SK-N-SH (cell line): ENCODE measurements around the gene TRIM51. TPM values are rescaled to one million over a fixed set of nuclear protein-coding genes. Genes with fewer than 3 reads are reported as not detected.
"Not testable (repeated sequence)": the region's sequence is repeated elsewhere in the genome, so short reads cannot be mapped to it uniquely, and the experiment has no call there.

ENCODE experiments used
- CTCF ChIA-PET: fragments of 300-600, 350-600 bp; formaldehyde crosslinking; extraction: SDS; loops from one replicate; lab custom pipeline; 2021; lab: Yijun Ruan, JAX
- POLR2A ChIA-PET: fragments of 350-600 bp; sonication (Branson Sonifier 250); formaldehyde crosslinking; extraction: SDS; loops from one replicate; lab custom pipeline; 2020; ENCODE audit warnings: antibody characterized with exemption, inconsistent platforms; lab: Yijun Ruan, JAX
- DNase-seq: peaks from one replicate; pipeline ENCODE4 v3.0.0; 2012
- H2AFZ ChIP-seq: fragments of 200-600 bp; sonication (generic); 2 replicates; pipeline ENCODE4 v1.8.1; 2016; ENCODE audit warnings: antibody characterized with exemption, mild to moderate bottlenecking, low read depth
- H3F3A ChIP-seq: fragments of 200-600 bp; sonication (generic); replicated peaks from 2 replicates; pipeline ENCODE3; 2016; ENCODE audit warnings: antibody characterized with exemption, mild to moderate bottlenecking; ENCODE audit not compliant: insufficient read depth
- H3K27ac ChIP-seq, 2 experiments: fragments of 200-500 bp in 1 of 2; fragments of 200-600 bp in 1 of 2; sonication (Bioruptor generic) in 1 of 2; sonication (generic), shearing (Covaris generic) in 1 of 2; 2 replicates each; pipeline versions ENCODE4 v1.5.1 to v1.6.1; 2014 to 2016; ENCODE audit warnings: low read depth in 2 of 2, inconsistent platforms in 1 of 2, low read length in 1 of 2, mild to moderate bottlenecking in 1 of 2, mixed read lengths in 1 of 2
- H3K27me3 ChIP-seq: fragments of 200-600 bp; sonication (generic), shearing (Covaris generic); 2 replicates; pipeline ENCODE4 v1.6.1; 2016; ENCODE audit warnings: mixed run types; ENCODE audit not compliant: insufficient read depth
- H3K36me3 ChIP-seq, 2 experiments: fragments of 200-500 bp in 1 of 2; fragments of 200-600 bp in 1 of 2; sonication (Bioruptor generic) in 1 of 2; sonication (generic) in 1 of 2; replicated peaks in 1 of 2; 2 replicates each; pipeline versions ENCODE3 to v1.5.1; 2014 to 2016; ENCODE audit warnings: low read length in 1 of 2, mild to moderate bottlenecking in 1 of 2; ENCODE audit not compliant: insufficient read depth in 2 of 2, control insufficient read depth in 1 of 2
- H3K4me1 ChIP-seq, 2 experiments: fragments of 200-500 bp in 1 of 2; fragments of 200-600 bp in 1 of 2; sonication (Bioruptor generic) in 1 of 2; sonication (generic), shearing (Covaris generic) in 1 of 2; 2 replicates each; pipeline versions ENCODE4 v1.5.1 to v1.6.1; 2014 to 2016; ENCODE audit warnings: low read depth in 1 of 2, low read length in 1 of 2, mixed run types in 1 of 2; ENCODE audit not compliant: insufficient read depth in 2 of 2, control insufficient read depth in 1 of 2
- H3K4me2 ChIP-seq: fragments of 200-600 bp; sonication (generic), shearing (Covaris generic); 2 replicates; pipeline ENCODE4 v1.6.1; 2017; ENCODE audit warnings: mixed run types
- H3K4me3 ChIP-seq, 2 experiments: fragments of 200-500 bp in 1 of 2; fragments of 200-600 bp in 1 of 2; sonication (Bioruptor generic) in 1 of 2; sonication (generic), shearing (Covaris generic) in 1 of 2; 2 replicates each; pipeline versions ENCODE4 v1.5.1 to v1.8.1; 2014 to 2016; ENCODE audit warnings: low read depth in 2 of 2, inconsistent platforms in 1 of 2, low read length in 1 of 2, mild to moderate bottlenecking in 1 of 2, mixed read lengths in 1 of 2, moderate library complexity in 1 of 2
- H3K79me2 ChIP-seq: fragments of 200-600 bp; sonication (generic); 2 replicates; pipeline ENCODE4 v1.8.1; 2017; ENCODE audit warnings: mild to moderate bottlenecking; ENCODE audit not compliant: insufficient read depth
- H3K9ac ChIP-seq: fragments of 200-600 bp; sonication (generic); 2 replicates; pipeline ENCODE4 v1.6.1; 2017; ENCODE audit warnings: mixed run types
- H3K9me2 ChIP-seq: fragments of 200-600 bp; sonication (generic); 2 replicates; pipeline ENCODE4 v1.6.1; 2017; ENCODE audit warnings: mixed run types
- H3K9me3 ChIP-seq: fragments of 200-600 bp; sonication (generic); 2 replicates; pipeline ENCODE4 v1.6.1; 2017; ENCODE audit warnings: mixed run types, mild to moderate bottlenecking, moderate library complexity
- H4K20me1 ChIP-seq: fragments of 200-600 bp; sonication (generic); 2 replicates; pipeline ENCODE4 v1.6.1; 2017; ENCODE audit warnings: mild to moderate bottlenecking, mixed run types; ENCODE audit not compliant: insufficient read depth
- FOSL2 ChIP-seq: IDR thresholded peaks from 2 replicates; pipeline ENCODE4 v1.4.0; 2012; ENCODE audit warnings: low read depth, mild to moderate bottlenecking, moderate library complexity, borderline replicate concordance
- FOXM1 ChIP-seq: IDR thresholded peaks from 2 replicates; pipeline ENCODE4 v1.4.0; 2012; ENCODE audit warnings: low read depth, mild to moderate bottlenecking
- TEAD4 ChIP-seq: IDR thresholded peaks from 2 replicates; pipeline ENCODE4 v1.4.0; 2012; ENCODE audit warnings: mild to moderate bottlenecking, borderline replicate concordance; ENCODE audit not compliant: insufficient read depth
- WGBS: methylation state at CpG from one replicate; pipeline ENCODE4 v1.1.6; 2017; ENCODE audit warnings: low lambda C conversion rate; 5-methylcytosine and 5-hydroxymethylcytosine counted together
- polyA plus RNA-seq, 3 experiments: library from polyadenylated mRNA; depleted of rRNA; stranded (reverse); fragments of >200 nt; gene quantifications; 2 replicates each; pipeline ENCODE4 v1.2.3, GENCODE V29; 2012
- TF ChIP-seq, protein P1 (sequence below): IDR thresholded peaks from 2 replicates; pipeline ENCODE4 v1.4.0; 2012; ENCODE audit warnings: low read depth
- TF ChIP-seq, protein P2 (sequence below): IDR thresholded peaks from 2 replicates; pipeline ENCODE4 v1.4.0; 2012; ENCODE audit warnings: low read depth, borderline replicate concordance

Gene TRIM51, protein sequence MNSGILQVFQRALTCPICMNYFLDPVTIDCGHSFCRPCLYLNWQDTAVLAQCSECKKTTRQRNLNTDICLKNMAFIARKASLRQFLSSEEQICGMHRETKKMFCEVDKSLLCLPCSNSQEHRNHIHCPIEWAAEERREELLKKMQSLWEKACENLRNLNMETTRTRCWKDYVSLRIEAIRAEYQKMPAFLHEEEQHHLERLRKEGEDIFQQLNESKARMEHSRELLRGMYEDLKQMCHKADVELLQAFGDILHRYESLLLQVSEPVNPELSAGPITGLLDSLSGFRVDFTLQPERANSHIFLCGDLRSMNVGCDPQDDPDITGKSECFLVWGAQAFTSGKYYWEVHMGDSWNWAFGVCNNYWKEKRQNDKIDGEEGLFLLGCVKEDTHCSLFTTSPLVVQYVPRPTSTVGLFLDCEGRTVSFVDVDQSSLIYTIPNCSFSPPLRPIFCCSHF
- polyA plus RNA-seq (2012; rRNA removed), result not detected in 2 replicates
- not detected in 2 replicates for polyA plus RNA-seq (2012; cell fraction: cytosol; rRNA removed)
- not detected in 2 replicates for polyA plus RNA-seq (2012; cell fraction: nucleus; rRNA removed)

DNA sequence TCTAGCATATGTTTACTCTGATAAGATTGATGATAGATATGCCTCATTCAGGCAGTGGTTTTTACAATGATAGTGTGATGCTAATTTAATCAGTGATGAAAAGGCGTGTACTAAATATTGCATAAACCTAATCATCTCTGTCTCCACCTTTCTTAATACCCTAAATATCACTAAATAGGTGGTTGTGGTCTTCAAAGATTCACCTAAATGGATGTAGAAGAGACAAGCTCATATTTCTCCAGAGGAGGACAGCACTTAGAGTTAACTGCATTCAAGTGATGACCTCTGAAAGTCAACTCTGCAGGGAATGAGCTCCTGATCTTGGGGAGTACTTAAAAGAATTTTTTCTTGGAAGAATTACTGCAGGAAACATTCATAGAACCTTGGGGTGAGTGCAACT is at the start of gene TRIM51:
Gene TRIM51, plus strand, starts transcription at position 301 of the 400 bp plus-strand sequence. CDS start 2,132 bp downstream, outside the sequence.
- WGBS, result 6% methylated on average over 1 of the region's 1 CpG

DNA sequence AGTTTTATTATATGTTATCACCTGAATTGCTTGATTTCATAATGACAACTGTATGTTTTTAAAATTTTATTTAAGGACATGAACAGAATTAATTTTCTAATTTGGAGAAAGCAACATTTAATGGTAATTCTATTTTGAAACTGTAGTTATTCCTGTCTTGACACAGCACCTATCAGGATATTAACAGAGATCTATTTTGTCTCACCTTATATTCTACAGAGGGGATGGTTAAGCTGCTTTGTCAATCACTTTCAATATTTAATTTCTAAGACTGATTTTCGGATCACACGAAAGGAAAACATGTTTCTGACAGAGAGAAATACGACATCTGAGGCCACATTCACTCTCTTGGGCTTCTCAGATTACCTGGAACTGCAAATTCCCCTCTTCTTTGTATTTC is 44.6 kb upstream of the TRIM51 start, which contains the start of gene OR5D16:
Gene OR5D16, plus strand, starts transcription at position 301 of the 400 bp plus-strand sequence. Its CDS starts 0 bp downstream, at position 301.
- no peaks in the 10 kb centered on the region for H3K79me2 ChIP-seq
- no peaks in the 10 kb centered on the region for H4K20me1 ChIP-seq
- no peak for TF ChIP-seq FOSL2
- TF ChIP-seq, protein P1, sequence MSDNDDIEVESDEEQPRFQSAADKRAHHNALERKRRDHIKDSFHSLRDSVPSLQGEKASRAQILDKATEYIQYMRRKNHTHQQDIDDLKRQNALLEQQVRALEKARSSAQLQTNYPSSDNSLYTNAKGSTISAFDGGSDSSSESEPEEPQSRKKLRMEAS, result no peak
- TF ChIP-seq, protein P2, sequence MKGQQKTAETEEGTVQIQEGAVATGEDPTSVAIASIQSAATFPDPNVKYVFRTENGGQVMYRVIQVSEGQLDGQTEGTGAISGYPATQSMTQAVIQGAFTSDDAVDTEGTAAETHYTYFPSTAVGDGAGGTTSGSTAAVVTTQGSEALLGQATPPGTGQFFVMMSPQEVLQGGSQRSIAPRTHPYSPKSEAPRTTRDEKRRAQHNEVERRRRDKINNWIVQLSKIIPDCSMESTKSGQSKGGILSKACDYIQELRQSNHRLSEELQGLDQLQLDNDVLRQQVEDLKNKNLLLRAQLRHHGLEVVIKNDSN, result no peak
- H3K9me2 ChIP-seq, result no peaks in the 10 kb centered on the region
- H3K27me3 ChIP-seq, result no peaks in the 10 kb centered on the region
- no peak within 1 kb of the TSS for H3K9ac ChIP-seq
- CTCF ChIA-PET, result no interaction called here
- H2AFZ ChIP-seq, result no peak within 1 kb of the TSS
- H3K4me2 ChIP-seq, result no peak within 1 kb of the TSS
- WGBS, result 1% methylated on average over 3 of the region's 3 CpGs
- no peak within 1 kb of the TSS for H3K4me3 ChIP-seq
- H3K27ac ChIP-seq, result no peak within 1 kb of the TSS
- DNase-seq, result no peak
- no peaks in the 10 kb centered on the region for H3K9me3 ChIP-seq
- POLR2A ChIA-PET, result no interaction called here
- no peaks in the 10 kb centered on the region for H3K36me3 ChIP-seq
- H3F3A ChIP-seq, result no peaks in the 10 kb centered on the region
- no peaks in the 10 kb centered on the region for H3K4me1 ChIP-seq

More for the DNA sequence above, at the start of gene TRIM51:
- H3K4me3 ChIP-seq, POLR2A ChIA-PET, H3K9ac ChIP-seq, CTCF ChIA-PET, H3K4me2 ChIP-seq, H3K79me2 ChIP-seq, H3K9me2 ChIP-seq, H3K27me3 ChIP-seq, H3K9me3 ChIP-seq, DNase-seq, H3K4me1 ChIP-seq, H3F3A ChIP-seq, H3K27ac ChIP-seq, H3K36me3 ChIP-seq, H2AFZ ChIP-seq, H4K20me1 ChIP-seq: not testable (repeated sequence)

DNA sequence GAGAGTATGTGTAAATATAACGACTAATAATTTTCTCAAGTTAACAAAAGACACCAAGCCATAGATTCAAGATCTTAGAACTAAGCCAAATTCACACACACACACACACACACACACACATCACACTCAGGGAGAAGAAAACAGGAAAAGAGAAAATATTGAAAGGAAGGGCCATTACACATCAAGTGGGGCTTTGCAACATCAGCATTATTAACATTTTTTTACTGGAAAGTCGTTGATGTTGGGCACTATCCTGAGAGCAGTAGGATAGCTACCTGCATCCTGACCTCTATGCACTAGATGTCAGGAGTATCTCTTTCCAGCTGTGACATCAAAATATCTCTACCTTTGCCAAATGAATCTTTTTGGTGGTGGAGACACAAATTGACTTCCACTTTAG is 35.6 kb upstream of the TRIM51 start:
- POLR2A ChIA-PET, result no interaction called here
- no peak for TF ChIP-seq TEAD4
- no peak for TF ChIP-seq FOXM1
- TF ChIP-seq, protein P2, result no peak
- 2% methylated on average over 2 of the region's 2 CpGs for WGBS
- H3K4me3 ChIP-seq, result no peak overlapping the region
- no peaks in the 10 kb centered on the region for H3K27me3 ChIP-seq
- CTCF ChIA-PET, result no interaction called here
- no peaks in the 10 kb centered on the region for H3K79me2 ChIP-seq
- no peaks in the 10 kb centered on the region for H4K20me1 ChIP-seq
- H3K9me2 ChIP-seq, result no peaks in the 10 kb centered on the region
- H3K9ac ChIP-seq, result no peak overlapping the region
- DNase-seq, result no peak
- no peaks in the 10 kb centered on the region for H3K36me3 ChIP-seq
- H2AFZ ChIP-seq, result no peak overlapping the region
- H3K4me1 ChIP-seq, result no peaks in the 10 kb centered on the region
- no peak overlapping the region for H3K4me2 ChIP-seq
- H3F3A ChIP-seq, result no peaks in the 10 kb centered on the region
- no peaks in the 10 kb centered on the region for H3K9me3 ChIP-seq
- no peak overlapping the region for H3K27ac ChIP-seq
